SK-N-MC (cell line): ENCODE data around the gene ABCB9.

ENCODE experiments used
- EZH2 ChIP-seq: fragments of 200-600 bp; sonication (generic); IDR thresholded peaks from one replicate; pipeline ENCODE4 v1.6.1; 2017; ENCODE audit warnings: antibody characterized with exemption
- POLR2AphosphoS5 ChIP-seq: IDR thresholded peaks from 2 replicates; pipeline ENCODE4 v1.6.1; 2012; ENCODE audit warnings: mild to moderate bottlenecking, low read depth, low read length, borderline replicate concordance

GRCh38 chr12:122891661-122892525, 74.4 kb downstream of the ABCB9 start:
- TF ChIP-seq POLR2AphosphoS5 = no peak; the same call in 1 of the 2 replicates
- no peak for TF ChIP-seq EZH2
